ENCODE results near the gene MFSD1. TPM values are rescaled to one million over a fixed set of nuclear protein-coding genes. Genes with fewer than 3 reads are reported as not detected.

Gene MFSD1
- total and polyA plus RNA-seq, 9 of the 15 experiments (the other 6 are each of a cell fraction or from before 2014, with no cell fraction given), result 8.7 to 49.5 (median 28.6) TPM

DNA sequence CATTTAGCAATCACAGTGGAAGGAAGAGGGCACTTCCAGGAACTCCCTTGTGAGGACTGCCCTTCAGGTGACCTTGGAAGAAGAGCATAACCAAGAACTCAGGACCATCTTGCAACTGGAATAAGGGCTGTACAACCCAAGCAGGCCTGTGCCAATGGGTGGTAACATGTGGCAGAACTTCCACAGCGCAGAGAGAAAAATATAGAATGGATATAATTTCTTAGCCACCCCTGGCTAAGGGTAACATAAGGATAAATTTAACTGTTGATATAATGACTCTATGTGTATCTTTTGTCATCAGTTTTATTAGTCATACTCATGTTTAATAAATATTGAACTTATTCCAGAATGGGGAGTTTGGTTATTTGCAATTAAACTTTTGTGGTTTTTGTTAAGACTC, 13.4 kb upstream of the MFSD1 start:
- in situ Hi-C loops (cut with MboI), result loop anchor here (25.0 kb wide), 1 partner anchor 1176 kb away; no protein-coding TSS in a partner anchor
- H3K27me3 ChIP-seq (ENCODE audit: control insufficient read depth in 2 of 2, insufficient read depth in 2 of 2, low read length in 2 of 2), result no peaks in the 10 kb centered on the region
- ChIA-PET CTCF (ENCODE audit: low intra/inter-chr PET ratio) (interaction anchor here (1.5 to 4.6 kb wide), 3 partner anchors 61 to 250 kb away, joined by 6 to 81 read pairs (median 31); no protein-coding TSS in a partner anchor), POLR2A (no interaction called here)
- H2AFZ ChIP-seq (ENCODE audit: low read depth, low read length), result no peak overlapping the region
- H3K9me1 ChIP-seq (ENCODE audit: control insufficient read depth, insufficient read depth, low read length), result no peaks in the 10 kb centered on the region
- H3K36me3 ChIP-seq (ENCODE audit: control insufficient read depth, insufficient read depth, low read length), result no peaks in the 10 kb centered on the region
- H4K20me1 ChIP-seq (replicated peaks; ENCODE audit: control insufficient read depth, insufficient read depth, low read length), result no peaks in the 10 kb centered on the region
- WGBS (ENCODE audit: insufficient coverage, low coverage, missing lambda C conversion rate), result 100% methylated on average over 1 of the region's 1 CpG
- no peak overlapping the region for H3K4me2 ChIP-seq (ENCODE audit: insufficient read depth, low read length)
- ATAC-seq, result no peak
- no peaks in the 10 kb centered on the region for H3K9me3 ChIP-seq (replicated peaks; ENCODE audit: control insufficient read depth, insufficient read depth, low read depth, low read length)
- no peak overlapping the region for H3K9ac ChIP-seq (ENCODE audit: insufficient read depth in 1 of 2, low read depth in 2 of 2, low read length in 2 of 2)
- intact Hi-C loops (cut with micrococcal nuclease), result loop anchor here (2.0 kb wide), 1 partner anchor 924 kb away; no protein-coding TSS in a partner anchor
- H3K4me1 ChIP-seq (replicated peaks in 1 of 2; ENCODE audit: control insufficient read depth in 2 of 2, insufficient read depth in 2 of 2, low read length in 2 of 2), result peaks cover 0 to 7% of the 10 kb centered on the region in 2 experiments; a peak in 2 of 5 replicates
- H3K27ac ChIP-seq (ENCODE audit: extremely low read depth, low read depth, low read length), result no peak overlapping the region
- TF ChIP-seq ESRRA (IDR thresholded peaks at IDR 0.05; ENCODE audit: borderline replicate concordance, low read depth), result peak; percentile 63
- no peak for TF ChIP-seq CHAMP1 (IDR thresholded peaks at IDR 0.05)
- BruUV-seq (replicated peaks), result no TSS peak
- H3K79me2 ChIP-seq (ENCODE audit: control insufficient read depth, insufficient read depth, low read length), result no peaks in the 10 kb centered on the region
- no peak overlapping the region for H3K4me3 ChIP-seq
- no peak for FAIRE-seq
- no peak for DNase-seq (ENCODE audit: extremely low read depth in 1 of 4, low spot score in 3 of 4)

Measured in K562 (cell line).